NCI-H2227 treated with DMSO at 0.1 percent for 48 hours (cell line): Measurements from ENCODE around the gene RCAN1.

Source experiments
- DNase-seq: peaks from one replicate; lab custom pipeline; 2025; lab: John Stamatoyannopoulos, UW

The RCAN1 gene

DNA sequence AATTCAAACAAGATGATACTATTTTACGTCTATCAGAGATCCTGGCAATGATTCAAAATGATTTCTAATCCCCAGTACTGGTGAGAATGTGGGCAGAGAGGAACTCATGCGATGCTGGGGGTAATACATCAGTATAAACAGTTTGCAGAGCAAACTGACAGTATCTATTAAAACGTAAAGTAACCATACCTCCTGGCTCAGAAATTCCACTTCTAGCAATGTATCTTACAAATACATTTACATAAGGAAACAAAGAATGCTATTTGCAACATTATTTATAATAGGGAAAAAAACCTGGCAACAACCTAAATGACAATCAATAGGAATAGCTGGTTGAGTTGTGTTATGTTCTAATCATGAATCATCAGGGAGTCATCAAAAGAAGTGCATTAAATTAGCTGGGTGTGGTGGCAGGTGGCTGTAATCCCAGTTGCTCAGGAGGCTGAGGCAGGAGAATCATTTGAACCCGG, 15.9 kb downstream of the RCAN1 start:
- DNase-seq, result no peak

DNA sequence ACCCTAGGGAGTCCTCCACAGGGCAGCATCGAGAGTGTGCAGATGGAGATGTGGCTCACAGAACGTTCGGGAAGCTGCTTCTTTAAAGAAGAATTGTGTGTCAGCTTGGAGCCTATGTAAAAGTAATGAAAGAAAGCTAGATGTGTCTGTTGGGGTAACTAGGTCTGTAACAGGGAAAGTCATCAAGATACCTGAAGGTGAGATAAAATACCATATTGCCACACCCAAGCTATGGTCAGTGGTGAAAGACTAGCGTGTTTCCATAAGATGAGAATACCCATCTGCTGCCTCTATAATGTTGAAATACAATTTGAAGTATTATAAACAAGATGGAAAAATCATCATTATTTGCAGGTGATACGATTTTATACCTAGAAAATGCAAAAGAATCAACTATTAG, 17.5 kb downstream of the RCAN1 start:
- no peak for DNase-seq

DNA sequence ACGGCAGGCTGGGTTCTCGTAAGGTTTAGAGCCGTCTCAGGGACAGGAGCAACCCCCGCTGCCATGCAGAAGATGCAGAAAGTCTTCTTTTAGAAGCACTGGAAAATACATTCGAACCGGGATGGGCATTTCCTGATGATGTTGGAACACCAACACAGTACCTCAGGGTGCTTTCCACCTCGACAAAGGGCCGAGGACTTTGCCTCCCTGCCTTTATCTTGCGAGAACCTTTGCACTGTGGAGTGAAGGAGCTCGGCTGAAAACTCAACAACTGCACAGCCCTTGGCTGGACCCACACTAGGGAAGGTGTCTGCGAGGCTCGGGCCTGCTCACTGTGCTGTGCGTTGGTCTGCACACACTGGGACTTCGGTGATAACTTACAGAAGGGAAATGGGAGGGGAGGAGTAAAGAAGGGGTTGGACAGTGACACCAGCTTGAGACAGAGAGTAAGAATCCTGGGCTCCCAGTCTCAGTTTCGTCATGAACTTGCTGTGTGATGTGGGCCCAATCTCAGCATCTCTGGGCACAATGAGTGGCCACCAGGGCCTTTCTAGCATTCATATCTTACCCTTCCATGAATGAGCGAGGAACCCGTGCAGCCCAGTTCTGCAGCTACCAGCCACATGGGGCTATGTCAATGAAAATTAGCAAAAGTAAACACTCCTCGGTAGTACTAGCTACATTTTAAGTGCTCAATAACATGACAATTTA, 18.2 kb downstream of the RCAN1 start:
- DNase-seq, result no peak

DNA sequence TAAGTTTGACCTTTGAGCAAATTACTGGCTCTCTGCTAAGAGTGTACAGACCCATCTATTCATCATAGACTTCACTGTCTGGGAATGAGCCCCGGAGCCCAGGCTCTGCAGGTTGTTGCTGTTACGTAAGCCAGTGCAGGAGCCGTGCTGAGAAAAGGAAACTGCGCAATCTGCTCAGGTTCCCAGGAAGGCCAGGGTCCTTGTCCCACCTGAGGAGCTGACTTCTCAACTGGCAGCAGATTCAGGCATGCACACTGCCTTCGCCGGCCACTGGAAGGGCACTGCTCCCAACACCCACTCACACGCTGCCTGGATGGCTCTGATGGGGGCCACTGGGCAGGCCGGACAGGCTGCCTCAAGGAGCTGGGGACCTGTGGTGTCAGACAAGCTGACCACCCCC, 19.5 kb downstream of the RCAN1 start:
- DNase-seq, result peak; percentile 17

DNA sequence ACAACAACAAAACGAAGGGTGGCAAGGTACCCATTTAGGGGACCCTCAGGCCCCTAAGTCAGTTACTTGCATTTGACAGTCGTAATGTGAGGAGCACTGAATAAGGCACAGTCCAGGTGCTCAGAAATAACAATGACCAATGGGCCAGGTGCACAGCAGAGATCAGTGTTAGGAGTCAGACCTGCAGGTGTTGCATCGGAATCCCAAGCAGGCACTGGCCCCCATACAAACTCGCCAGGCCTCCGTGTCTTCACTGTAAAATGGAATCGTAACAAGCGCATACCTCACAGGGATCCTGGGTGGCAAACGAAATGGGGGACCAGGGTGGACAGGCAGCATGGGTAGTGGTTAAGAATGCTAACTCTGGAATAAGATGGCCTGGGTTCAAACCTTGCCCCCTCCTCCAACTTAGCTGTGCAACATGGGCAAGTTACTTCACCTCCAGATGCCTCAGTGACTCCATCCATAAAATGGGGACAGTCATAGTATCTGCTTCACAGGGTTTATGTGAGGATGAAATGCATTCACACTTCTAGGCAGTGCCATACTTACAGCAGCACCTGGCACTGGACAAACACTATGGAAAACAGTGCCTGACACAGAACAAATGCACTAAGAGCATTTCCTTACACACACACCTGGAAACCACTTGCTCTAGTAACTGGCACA, 20.2 kb downstream of the RCAN1 start:
- DNase-seq, result no peak

DNA sequence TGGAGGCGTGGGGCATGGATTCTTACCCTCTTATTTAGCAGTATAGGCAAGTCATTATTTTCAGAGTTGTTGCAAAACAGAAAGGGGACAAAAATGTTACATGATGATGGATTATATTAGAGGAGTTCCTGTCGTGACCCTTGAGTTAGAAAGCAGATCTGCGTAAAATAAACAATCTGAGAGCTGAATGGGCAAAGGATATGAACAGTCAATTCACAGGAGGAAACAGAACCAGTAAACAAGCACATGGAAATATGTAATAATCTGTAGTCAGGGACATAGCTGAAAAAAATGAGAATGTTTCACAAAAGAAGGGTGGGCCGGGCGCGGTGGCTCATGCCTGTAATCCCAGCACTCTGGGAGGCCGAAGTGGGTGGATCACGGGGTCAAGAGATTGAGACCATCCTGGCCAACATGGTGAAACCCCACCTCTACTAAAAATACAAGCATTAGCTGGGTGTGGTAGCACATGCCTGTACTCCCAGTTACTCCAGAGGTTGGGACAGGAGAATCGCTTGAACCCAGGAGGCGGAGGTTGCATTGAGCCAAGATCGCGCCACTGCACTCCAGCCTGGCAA, 20.9 kb downstream of the RCAN1 start:
- DNase-seq, result no peak

DNA sequence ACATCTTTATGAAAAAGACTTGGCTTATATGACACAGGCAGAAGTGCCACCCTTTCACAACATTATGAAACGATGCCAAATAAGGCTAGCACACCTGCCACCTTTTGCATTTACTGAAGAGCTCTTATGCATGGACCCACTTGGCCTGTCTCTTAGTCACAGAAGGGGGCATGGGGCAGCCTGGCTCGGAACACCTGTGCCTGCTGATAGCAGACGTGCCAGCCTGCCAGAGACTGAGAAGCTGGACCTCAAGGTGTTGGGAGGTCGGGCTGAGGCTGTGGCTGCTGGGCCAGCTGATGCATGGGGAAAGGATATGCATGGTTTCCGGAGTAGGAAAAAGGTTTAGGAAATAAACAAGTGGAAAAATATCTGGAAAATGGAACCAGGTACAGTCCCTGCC, 21.5 kb downstream of the RCAN1 start:
- no peak for DNase-seq

DNA sequence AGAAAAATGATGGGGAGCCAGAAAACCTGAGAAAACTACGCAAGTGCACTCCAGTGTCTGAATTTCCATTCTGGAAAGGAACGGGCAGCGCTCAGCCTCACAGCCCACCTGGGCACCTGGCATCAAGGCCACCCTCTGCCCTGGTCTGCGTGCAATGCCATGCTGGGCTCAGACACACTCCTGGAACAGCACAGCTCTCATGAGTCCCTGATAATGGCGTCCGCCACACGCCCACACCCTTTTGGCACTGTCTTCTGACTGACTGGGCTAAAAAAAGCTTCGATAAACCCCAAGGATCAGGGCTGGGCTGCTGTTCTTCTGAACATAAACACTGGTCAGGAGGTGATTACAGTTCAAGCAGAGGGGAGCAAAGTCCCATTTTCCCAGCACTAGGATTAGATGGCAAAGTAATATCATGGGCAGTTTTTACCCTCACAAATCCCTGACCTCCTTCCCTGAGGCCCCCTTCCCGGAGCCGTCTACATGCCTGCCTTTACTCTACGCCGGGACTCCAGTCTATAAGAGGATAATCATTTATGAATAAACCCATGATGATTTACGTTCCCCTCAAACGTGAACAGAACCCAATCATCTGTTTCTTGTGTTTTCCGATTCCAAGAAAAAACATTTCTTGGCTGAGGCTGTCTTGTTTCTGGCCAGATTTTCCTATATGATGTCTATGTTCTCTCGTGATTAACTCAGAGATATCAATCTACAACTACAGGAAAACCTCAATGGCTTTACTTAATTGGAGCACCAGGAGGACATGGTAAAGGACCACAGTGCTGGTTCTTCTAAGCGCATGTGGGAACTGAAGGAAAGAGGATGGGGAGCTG, 22.6 kb downstream of the RCAN1 start:
- no peak for DNase-seq

DNA sequence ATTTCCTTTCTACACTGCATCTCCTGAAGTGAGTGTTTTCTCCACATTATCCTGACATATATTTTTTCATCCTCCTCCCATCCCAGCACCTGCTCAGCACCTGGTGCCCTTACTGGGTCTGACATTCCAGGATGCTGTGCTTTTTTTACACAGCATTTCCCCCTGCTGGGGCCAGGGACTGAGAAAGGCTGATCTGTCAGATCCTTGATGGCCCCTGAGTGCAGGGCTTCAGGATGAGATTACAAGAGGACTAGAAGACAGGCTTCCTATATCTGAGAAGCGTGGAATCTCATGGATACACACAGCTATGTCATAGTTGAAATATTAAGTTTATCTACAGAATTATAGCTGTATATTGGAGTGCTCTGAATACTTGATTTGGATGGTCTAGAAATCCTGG, 24.4 kb downstream of the RCAN1 start:
- no peak for DNase-seq

DNA sequence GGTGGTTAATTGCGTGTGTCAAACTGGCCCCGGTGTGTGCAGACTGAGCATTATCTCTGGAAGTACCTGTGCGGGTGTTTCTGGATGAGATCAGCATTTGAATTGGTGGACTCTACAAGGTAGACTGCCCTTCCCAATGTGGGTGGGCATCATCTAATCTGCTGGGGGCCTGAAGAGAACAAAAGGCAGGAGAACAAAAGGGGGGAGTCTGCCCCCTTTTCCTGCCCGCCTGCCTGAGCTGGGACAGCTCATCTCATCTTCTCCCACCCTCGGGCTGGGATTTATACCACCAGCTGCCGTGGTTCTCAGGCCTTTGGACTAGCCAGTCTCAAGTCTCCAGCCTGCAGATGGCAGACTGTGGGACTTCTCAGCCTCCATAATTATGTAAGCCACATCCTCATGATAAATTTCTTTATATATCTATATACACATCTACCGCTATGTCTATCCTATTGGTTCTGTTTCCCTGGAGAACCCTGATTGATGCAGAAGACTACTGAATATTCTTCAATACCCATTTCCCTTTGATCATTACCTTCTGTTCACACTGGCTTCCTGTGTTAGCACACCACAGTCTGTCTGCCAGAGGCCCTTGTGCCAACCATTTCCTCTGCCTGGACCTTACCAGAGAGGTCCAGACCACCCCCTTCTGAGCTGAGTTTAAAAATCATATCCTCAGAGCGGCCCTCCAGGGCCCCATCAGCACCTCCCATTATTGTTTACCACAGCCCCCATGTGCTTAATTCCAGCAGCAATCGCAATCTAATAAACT, 25.2 kb downstream of the RCAN1 start:
- no peak for DNase-seq

DNA sequence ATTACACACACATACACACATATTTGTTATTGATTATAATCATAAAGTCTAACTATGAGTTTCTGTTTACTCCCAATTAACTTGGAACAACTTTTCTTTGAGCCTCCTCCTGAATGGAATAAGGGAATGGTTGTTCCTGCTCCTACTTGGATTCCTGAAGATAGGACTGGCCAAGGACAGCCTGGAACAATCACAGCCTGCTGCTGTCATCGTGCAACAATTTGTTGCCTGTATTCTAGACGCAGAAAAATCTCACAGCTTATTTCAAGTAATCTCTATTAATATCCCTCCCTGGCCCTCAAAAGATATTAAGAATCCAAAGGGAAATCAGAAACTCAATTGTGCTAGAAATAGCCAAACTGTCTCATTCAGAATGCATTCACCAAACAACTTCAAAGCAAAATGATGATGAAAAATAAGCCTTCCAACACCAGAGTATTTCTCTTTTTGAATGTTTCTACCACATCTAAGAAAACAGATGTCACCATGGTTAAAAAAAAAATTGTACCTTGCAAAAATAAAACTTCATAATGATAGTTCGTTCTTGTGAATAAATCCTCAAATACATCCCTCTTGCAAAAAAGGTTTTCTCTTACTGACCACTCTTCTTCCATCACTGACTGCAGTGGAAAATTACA, 30.9 kb downstream of the RCAN1 start:
- DNase-seq, result no peak

DNA sequence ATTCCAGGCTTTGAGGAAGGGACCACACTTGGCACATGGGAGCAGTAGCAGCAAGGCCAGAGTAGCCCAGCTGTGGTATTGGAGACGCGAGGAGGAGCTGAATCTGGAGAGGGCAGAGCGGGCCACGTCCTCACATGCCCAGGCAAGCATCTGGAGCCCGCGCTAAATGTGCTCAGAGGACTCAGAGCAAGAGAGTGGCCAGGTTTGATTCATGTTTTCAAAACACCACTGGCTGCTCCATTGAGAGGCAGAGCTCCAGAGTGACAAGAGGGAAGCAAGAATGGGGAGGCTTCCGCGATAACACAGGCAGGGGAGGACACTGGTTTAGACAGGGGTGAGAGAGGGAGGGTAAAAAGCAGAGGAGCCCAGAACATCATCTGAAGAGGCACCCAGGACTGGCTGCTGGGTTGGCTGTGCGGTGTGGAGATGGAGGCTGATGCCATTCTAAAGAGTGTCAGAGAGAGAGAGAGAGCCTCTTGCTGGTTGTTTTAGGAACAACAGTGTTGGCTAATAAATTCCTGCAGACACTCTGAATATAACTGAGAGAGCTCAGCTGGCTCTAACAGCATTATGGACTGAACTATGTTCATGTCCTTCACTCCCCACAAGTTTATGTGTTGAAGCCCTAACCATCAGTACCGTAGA, 32.3 kb downstream of the RCAN1 start:
- no peak for DNase-seq

DNA sequence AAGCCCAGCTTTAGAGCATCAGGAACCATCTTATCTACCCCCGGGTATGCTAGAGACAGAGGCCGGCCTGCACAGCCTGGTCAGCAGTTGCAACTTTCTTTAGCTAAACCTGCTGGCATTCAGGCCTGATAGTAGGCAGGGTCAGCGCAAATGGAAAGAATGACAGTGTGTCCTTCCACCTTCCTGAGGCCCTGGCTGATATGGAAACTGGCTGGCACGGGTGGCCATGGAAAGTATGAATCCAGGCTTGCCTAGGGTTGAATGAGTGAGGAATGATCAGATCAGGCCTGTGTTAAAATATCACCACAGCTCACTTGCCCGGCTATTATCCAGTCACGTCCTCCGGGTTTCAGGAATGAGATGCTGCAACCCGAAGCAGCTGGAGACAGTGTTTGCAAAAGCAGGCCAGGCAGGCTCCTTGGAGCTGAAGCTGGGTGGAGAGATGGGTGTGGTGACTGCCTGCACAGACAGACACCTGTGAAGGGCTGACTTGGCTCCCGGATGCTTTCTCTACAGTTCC, 34.7 kb downstream of the RCAN1 start:
- no peak for DNase-seq

DNA sequence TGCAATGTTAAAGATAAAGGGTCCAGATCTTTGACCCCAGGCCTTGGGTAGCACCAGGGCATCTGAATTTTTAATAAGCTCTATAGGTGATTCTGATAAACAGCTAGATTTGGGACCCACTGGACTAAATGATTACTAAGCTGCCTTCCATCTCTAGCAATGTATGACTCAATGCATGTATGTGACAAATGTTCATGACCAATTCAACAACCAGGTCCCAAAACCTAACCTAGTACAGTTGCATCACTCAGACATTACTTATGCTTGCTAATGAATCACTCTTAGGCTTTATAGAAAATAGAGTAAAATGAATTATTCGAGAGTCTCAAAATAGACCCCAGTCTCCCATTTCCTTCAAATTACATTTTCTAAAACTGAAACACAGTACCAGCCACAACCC, 35.5 kb downstream of the RCAN1 start:
- no peak for DNase-seq

DNA sequence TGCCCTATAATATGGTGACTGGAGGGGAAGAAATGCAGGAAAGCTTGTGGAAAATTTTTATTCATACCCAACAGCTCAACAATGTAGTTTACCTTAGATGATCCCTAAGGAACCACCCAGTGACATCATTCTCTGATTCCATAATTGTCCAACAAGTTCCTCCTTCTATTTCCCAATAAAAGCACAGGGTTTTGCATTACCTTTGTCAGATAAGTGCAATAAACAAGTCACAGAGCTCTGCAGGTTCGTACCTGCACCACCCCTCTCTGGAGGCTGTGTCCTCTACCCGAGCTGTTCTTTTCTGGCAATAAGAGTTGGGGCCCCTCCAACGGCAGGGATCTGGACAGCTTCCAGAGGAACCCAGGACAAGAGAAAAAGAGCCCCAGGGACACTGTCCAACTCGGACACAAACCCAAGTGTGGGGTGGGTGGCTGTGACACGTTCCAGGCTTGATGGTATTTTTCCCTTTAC, 38.8 kb downstream of the RCAN1 start:
- no peak for DNase-seq

DNA sequence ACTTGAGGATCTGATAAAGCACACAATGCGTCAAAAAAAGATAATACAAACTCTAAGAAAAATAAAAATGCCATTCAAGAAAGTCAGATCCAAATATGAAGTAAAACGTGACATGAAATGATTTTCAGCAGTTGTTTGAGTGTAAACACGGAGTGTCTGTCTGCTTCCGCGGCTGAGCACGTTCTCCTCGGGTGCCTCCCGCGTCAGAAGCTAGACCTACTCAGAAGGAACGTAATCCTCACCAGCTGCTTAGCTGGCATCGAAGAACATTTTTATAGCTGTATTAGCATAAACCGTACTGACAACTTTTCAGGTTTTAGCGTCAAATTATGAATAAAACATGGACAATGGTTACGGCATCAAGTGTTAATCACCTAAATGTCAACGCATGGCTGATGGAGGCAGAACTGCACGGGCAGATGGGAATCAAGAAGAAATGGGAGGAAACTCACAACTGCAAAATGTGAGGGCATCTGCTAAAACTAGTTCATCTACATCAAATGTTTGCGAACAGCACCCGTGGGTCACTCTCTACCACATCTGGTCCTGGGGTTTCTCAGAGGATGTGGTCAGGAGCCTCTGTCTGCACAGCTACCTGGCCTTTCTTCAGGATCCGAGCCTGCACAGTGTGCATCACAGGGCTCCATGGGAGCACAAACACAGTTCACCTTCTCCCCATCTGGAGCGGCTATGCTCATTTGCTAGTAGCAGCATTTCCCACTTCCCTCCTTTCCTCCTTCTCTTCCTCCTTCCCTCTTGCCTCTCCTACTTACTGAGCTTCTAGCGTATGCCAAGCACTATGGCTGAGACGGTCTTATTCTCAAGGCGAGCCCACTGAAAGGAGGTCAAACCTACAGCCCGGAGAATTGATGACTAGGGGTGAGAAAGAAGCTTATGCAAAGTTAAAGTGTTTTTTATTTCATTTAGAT, 40.0 kb downstream of the RCAN1 start:
- no peak for DNase-seq

DNA sequence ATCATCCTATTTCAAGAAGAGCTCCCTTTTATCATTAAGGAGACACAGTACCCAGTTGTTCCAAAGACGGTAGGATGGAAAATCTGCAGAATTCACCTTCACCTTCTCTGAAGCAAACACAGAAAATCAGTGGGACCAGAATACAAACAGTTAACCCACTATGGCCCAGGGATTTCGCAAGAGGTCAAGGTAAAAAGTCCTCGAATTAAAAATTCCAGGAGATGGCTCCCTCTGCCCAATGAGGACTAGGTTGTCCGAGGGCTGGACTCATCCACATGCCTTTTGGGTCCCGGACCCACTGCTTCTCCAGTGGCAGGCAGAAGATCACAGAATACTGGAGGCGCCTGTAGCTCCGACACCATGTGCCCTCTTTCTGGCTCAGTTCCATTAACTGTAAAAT, 42.9 kb downstream of the RCAN1 start:
- no peak for DNase-seq

DNA sequence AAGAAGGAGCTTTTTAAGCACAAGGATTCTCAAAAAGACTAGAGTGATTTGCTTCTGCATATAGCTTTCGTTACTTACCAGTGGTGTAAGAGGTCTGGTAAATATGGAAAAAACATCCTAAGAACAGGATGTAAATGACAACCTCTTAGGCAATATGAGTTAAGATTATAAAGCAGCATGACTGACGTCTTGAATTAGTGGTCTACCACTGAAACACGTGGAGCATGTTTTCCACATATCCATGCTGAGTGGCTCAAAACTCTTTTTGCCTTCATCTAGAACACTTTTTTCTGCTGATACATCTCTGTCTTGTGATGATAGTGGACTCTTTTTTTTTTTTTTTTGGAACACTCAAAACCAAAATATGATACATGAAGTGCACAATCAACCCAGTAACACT, 44.6 kb downstream of the RCAN1 start:
- DNase-seq, result no peak

DNA sequence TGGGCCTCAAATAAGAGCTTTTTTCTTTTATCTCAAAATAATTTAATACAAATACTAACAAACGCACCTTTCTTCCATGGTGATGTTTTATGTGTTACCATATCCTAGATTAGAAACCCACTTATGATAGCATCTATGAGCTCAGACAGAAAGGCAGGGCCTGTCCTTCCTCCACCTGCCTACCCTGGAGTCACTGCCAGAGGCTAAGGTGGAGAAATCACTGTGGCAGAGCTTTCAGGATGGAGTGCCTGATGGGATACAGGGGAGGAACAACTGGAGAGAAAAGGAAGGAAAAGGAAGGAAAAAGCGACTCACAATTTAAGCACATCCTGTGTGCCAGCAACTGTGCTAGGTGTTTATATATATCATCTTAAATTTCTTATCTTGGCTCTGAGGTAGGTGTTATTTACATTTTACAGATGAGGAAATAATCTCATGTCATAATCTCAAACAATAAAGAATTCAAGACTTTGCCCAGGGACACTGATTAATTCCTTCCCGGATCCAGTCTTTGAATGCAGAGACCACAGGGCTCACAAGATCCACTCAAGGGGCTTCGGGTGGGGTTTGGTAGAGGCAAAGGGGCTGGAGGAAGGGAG, 45.4 kb downstream of the RCAN1 start:
- no peak for DNase-seq
